Bronchial epithelial cell (primary cell): ENCODE data around the gene NELL1. TPM values are rescaled to one million over a fixed set of nuclear protein-coding genes. Genes with fewer than 3 reads are reported as not detected.

Experiments used
- DNase-seq: peaks from one replicate; pipeline ENCODE4 v3.0.0-alpha.2; 2010; ENCODE audit warnings: low read depth
- FAIRE-seq: peaks from 2 replicates; lab custom pipeline; 2011; peaks lifted over from hg19 to GRCh38; lab: Jason Lieb, UNC
- H3K27me3 ChIP-seq: 2 replicates; pipeline ENCODE4 v1.5.1; 2011; ENCODE audit warnings: low read length; ENCODE audit not compliant: control insufficient read depth, insufficient read depth
- H3K36me3 ChIP-seq: 2 replicates; pipeline ENCODE4 v1.5.1; 2011; ENCODE audit warnings: low read length; ENCODE audit not compliant: control insufficient read depth, insufficient read depth
- H3K4me3 ChIP-seq: 2 replicates; pipeline ENCODE4 v1.5.1; 2011; ENCODE audit warnings: mild to moderate bottlenecking, low read depth, low read length, control low read depth
- total RNA-seq: library from RNA; depleted of rRNA; stranded (reverse); fragments of >200 nt; gene quantifications from 2 replicates; pipeline ENCODE4 v1.2.1, GENCODE V29; 2014
- TF ChIP-seq, protein P1 (sequence below): IDR thresholded peaks from 2 replicates; pipeline ENCODE4 v1.5.1; 2011; ENCODE audit warnings: mild to moderate bottlenecking, moderate library complexity, low read length, control low read depth, inconsistent platforms; ENCODE audit not compliant: insufficient read depth, severe bottlenecking

Gene NELL1
- total RNA-seq, 1 donor from 2014 or later, result not detected

DNA sequence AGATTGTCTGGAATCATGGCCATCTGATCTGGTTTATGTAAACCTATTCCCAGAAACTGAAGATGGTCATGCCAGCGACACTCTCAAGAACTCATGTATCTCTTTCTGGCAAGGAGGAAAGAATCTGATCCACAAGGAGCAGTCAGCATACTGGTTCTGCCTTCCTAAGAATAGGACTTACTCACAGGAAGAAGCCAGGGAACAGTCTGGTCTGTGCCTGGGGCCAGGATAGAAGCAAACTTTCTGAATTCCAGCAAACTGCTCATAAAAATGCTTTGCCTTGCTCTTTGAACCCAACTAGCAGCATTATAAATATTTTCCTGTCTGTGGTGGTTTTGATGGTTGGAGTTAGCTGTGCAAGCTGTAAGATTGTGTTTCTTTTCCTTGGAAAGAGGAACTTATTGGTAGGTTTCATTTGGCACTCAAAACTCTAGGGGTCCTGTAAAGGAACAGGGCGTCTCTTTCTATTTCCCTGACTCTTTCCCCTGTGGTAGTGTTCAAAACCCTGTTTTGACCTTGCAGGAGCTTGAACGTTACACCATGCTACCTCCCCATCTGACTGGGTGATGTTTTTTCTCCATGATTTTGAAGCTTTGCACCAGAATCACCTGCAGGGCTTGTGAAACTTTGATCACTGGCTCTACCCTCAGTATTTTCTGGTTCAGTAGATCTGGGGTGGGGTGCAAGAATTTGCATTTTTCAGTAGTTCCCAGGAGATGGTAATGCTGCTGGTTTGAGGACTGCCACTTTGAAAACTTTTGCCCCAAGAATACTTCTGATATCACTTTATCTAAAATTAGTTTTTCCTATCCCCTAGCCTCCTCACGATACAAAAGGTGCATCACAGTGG, 895.7 kb downstream of the NELL1 start:
- TF ChIP-seq, protein P1, sequence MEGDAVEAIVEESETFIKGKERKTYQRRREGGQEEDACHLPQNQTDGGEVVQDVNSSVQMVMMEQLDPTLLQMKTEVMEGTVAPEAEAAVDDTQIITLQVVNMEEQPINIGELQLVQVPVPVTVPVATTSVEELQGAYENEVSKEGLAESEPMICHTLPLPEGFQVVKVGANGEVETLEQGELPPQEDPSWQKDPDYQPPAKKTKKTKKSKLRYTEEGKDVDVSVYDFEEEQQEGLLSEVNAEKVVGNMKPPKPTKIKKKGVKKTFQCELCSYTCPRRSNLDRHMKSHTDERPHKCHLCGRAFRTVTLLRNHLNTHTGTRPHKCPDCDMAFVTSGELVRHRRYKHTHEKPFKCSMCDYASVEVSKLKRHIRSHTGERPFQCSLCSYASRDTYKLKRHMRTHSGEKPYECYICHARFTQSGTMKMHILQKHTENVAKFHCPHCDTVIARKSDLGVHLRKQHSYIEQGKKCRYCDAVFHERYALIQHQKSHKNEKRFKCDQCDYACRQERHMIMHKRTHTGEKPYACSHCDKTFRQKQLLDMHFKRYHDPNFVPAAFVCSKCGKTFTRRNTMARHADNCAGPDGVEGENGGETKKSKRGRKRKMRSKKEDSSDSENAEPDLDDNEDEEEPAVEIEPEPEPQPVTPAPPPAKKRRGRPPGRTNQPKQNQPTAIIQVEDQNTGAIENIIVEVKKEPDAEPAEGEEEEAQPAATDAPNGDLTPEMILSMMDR, result no peak
- DNase-seq, result no peak
- Histone ChIP-seq H3K36me3 (no peaks in the 10 kb centered on the region), H3K27me3 (no peaks in the 10 kb centered on the region), H3K4me3 (no peak overlapping the region)
- no peak for FAIRE-seq

DNA sequence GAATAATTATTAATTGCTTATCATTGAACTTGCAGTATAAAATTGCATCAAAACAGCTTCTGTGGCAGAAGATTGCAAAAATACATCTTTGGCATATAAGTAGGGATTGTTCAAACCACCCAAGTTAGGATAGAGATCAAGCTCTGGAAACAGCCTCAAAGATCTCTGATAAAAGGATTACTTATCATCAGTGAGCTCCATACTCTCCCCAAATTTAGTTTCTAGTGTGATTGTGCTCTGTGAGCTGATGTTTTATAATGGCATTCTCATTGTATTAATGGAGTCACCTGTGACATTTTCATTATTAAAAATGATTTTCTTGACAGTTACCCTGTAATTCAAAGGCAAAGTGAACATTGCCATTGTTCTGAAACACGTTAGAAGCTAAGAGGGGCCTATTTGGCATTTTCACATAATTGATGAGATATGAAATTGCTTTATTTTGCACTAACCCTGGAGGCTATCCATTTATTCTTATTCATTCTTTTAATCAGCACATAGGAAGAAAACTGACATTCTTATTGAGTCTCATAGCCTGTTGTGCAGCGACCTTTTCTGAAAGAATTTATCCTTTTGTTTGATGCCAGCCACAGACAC, 897.2 kb downstream of the NELL1 start:
- Histone ChIP-seq H3K27me3 (no peaks in the 10 kb centered on the region), H3K4me3 (no peak overlapping the region), H3K36me3 (no peaks in the 10 kb centered on the region)
- TF ChIP-seq, protein P1, result no peak
- FAIRE-seq (no peak), DNase-seq (no peak)

GRCh38 chr11:21567645-21568290, 898.4 kb downstream of the NELL1 start:
- TF ChIP-seq, protein P1, result no peak
- no peak for FAIRE-seq
- H3K4me3 ChIP-seq, result no peak overlapping the region
- H3K27me3 ChIP-seq, result no peaks in the 10 kb centered on the region
- no peaks in the 10 kb centered on the region for H3K36me3 ChIP-seq
- DNase-seq, result peak; percentile 71

DNA sequence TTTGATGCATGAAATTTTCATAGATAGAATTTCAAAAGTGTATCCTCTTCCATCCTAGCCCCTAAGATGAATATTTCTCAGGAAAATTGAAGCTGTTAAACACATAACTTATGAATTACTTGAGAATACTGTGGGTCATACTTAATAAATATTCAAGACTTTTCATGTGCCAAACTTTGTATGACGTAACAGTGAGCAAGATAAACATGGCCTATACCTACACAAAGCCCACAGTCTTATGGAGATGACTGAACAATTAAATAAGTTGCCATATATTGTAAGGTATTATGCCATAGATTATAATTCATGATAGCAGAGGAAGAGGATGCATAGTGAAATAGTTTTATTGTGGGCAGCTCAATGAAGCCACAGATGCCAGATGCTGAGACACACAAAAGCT, 902.8 kb downstream of the NELL1 start:
- TF ChIP-seq, protein P1, result no peak
- H3K27me3 ChIP-seq, result no peaks in the 10 kb centered on the region
- no peak for FAIRE-seq
- DNase-seq, result no peak
- H3K36me3 ChIP-seq, result no peaks in the 10 kb centered on the region
- H3K4me3 ChIP-seq, result no peak overlapping the region

- Histone ChIP-seq H3K36me3 (no peaks in the 10 kb centered on the region), H3K27me3 (no peaks in the 10 kb centered on the region), H3K4me3 (no peak overlapping the region)
- no peak for FAIRE-seq
- TF ChIP-seq, protein P1, result no peak
- DNase-seq, result no peak
Observed at GRCh38 chr11:21582791-21583190, 913.4 kb downstream of the NELL1 start.
